Breast epithelium (tissue), 3 donors: Measurements from ENCODE around the gene CPD.

Experiments used
- POLR2A ChIP-seq: fragments of 450-650 bp; IDR thresholded peaks from one replicate; pipeline ENCODE4 v1.6.1; 2016; ENCODE audit warnings: antibody characterized with exemption, mild to moderate bottlenecking, moderate library complexity
- POLR2AphosphoS5 ChIP-seq, 3 donors: sonication (generic); formaldehyde crosslinking; IDR thresholded peaks; one replicate each; pipeline ENCODE4 v1.6.1; 2017; ENCODE audit warnings: antibody characterized with exemption in 3 of 3
- TF ChIP-seq, protein P1 (sequence below), 3 donors: fragments of 450-650 bp; IDR thresholded peaks; one replicate each; pipeline ENCODE4 v1.5.1; 2016 to 2017; ENCODE audit warnings: antibody characterized with exemption in 3 of 3, mild to moderate bottlenecking in 3 of 3, moderate library complexity in 3 of 3

DNA sequence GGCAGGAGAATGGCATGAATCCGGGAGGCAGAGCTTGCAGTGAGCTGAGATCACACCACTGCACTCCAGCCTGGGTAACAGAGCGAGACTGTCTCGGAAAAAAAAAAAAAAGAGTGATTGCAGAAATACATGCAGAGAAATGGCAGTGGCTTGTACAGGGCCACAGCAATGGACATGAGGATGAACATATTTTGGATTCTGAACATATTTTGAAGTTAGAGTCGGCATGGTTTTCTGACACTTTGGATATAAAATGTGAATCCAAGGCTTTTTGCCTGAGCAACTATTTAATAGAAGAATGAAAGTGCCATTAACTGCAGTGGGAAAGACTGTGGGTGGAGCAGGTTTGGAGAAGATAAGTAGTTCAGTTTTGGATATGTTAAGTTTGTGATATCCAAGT lies 35.8 kb downstream of the CPD start:
- TF ChIP-seq, protein P1, sequence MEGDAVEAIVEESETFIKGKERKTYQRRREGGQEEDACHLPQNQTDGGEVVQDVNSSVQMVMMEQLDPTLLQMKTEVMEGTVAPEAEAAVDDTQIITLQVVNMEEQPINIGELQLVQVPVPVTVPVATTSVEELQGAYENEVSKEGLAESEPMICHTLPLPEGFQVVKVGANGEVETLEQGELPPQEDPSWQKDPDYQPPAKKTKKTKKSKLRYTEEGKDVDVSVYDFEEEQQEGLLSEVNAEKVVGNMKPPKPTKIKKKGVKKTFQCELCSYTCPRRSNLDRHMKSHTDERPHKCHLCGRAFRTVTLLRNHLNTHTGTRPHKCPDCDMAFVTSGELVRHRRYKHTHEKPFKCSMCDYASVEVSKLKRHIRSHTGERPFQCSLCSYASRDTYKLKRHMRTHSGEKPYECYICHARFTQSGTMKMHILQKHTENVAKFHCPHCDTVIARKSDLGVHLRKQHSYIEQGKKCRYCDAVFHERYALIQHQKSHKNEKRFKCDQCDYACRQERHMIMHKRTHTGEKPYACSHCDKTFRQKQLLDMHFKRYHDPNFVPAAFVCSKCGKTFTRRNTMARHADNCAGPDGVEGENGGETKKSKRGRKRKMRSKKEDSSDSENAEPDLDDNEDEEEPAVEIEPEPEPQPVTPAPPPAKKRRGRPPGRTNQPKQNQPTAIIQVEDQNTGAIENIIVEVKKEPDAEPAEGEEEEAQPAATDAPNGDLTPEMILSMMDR (IDR thresholded peaks at IDR 0.05): no peak
- no peak for TF ChIP-seq POLR2A
- TF ChIP-seq POLR2AphosphoS5 (IDR thresholded peaks at IDR 0.05): no peak
